Astrocyte of the cerebellum (primary cell): ENCODE results near the gene GAB1.
A peak's percentile ranks its signal among the peaks of the same experiment; 100 is the strongest.

Experiments
- DNase-seq: peaks from one replicate; pipeline ENCODE4 v3.0.0-alpha.2; 2011; ENCODE audit warnings: low read depth
- H3K4me3 ChIP-seq: 2 replicates; pipeline ENCODE4 v1.5.1; 2011; ENCODE audit warnings: mild to moderate bottlenecking, low read depth, low read length, moderate library complexity
- CTCF ChIP-seq: IDR thresholded peaks from 2 replicates; pipeline ENCODE4 v1.5.1; 2012; ENCODE audit warnings: low read length, low read depth, moderate library complexity, mild to moderate bottlenecking; ENCODE audit errors: missing control alignments
- in situ Hi-C: cut with HindIII; loops from 2 replicates; pipeline ENCODE4 v1.10.0; 2017; ENCODE audit warnings: low sequenced_read_pairs

GAB1 gene

GRCh38 chr4:143403553-143403820, 66.8 kb downstream of the GAB1 start:
- in situ Hi-C loops = no loop called here
- TF ChIP-seq CTCF = no peak
- no peak for DNase-seq
- no peak overlapping the region for H3K4me3 ChIP-seq

DNA sequence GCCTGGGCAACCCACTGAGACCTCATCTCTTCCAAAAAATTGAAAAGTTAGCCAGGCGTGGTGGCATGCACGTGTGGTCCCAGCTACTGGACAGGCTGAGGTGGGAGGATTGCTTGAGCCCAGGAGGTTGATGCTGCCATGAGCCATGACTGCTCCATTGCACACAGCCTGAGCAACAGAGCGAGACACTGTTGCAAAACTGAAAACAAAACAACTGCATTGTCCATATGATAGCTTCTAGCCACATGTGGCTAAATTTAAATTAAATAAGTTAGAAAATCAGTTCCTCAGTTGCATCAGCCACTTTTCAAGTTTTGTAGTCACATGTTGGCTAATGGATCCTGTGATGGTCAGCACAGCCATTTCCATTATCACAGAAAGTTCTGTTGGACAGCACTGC, 67.9 kb downstream of the GAB1 start:
- in situ Hi-C loops = no loop called here
- no peak for TF ChIP-seq CTCF
- H3K4me3 ChIP-seq = no peak overlapping the region
- DNase-seq = no peak

DNA sequence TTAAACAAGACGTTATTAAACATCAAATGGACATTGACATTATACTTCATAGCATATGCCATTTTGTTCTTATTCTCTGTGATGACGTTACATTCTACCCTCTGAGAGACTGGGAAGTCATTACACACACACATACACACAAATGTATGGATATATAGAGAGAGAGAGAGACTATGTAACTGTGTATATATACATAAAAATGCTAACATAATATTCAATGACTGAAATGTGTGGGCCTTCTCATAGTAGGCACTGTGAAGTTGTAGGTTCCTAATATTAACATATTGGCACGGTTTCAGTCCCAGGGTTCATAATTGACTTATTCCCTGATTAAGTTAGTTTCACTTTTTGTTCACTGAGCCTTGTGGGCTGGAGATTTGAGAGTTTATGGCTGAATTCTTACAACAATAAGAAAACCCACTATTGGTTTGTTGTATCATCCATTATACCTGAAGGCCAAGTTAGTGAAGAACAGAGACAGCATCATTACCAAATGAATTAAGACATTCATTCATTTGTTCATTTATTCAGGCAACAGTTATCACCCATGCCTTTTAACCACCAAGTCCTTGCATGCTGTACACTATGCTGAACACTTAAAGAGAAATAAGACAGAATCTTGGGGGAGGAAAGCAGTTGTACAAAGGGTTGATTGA, 68.5 kb downstream of the GAB1 start:
- in situ Hi-C loops = no loop called here
- TF ChIP-seq CTCF = no peak
- no peak for DNase-seq
- H3K4me3 ChIP-seq = no peak overlapping the region

GRCh38 chr4:143406523-143406922, 69.8 kb downstream of the GAB1 start:
- in situ Hi-C loops = no loop called here
- no peak for TF ChIP-seq CTCF
- peak; percentile 51 for DNase-seq
- no peak overlapping the region for H3K4me3 ChIP-seq

DNA sequence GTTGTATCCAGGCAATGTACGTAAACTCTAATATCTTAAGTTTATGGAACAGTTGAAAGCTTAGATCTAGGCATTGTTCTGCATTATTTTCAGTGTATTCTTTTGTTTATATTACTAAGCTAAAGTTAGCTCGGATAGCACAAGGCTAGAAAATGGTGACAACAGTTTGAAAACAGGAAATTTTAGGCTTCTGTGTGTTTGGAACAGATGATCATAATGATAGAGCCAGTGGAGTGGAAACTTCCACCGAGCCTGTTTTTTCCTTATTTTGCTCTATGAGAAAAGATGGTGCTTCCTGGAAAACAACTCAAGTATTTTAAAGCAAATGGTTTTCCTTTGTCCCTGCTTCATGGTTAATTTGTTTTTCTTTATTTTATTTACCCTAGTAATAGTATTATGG, 70.8 kb downstream of the GAB1 start:
- no peak for DNase-seq
- no peak overlapping the region for H3K4me3 ChIP-seq
- in situ Hi-C loops = no loop called here
- no peak for TF ChIP-seq CTCF

GRCh38 chr4:143407888-143408287, 71.2 kb downstream of the GAB1 start:
- no peak for DNase-seq
- TF ChIP-seq CTCF = no peak
- H3K4me3 ChIP-seq = no peak overlapping the region
- in situ Hi-C loops = no loop called here

DNA sequence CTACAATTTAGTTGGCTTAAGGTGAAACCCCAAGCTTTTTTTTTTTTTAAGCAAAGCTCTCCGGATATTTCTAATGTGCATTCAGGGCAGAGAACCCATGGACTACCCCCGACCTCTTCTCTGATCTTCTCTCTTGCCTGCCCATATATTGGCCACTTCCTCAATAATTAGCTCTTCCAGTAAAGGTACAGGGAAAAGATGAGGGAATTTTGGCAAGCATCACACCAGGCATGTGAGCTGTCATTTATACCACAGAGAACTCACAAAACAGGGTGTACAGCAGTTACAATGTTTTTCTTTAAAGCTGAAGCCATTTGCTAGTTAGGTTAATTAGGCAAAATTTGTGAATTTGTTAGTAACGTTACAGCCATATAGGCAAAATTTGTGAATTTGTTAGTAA, 73.3 kb downstream of the GAB1 start:
- in situ Hi-C loops = no loop called here
- DNase-seq = no peak
- no peak overlapping the region for H3K4me3 ChIP-seq
- TF ChIP-seq CTCF = no peak
